Activated CD4-positive, alpha-beta T cell treated with anti-CD3 and anti-CD28 coated beads for 4 hours (primary cell): ENCODE results near the gene PLXNA4.

Source experiments
- DNase-seq, 2 donors: peaks; one replicate each; pipeline ENCODE4 v3.0.0-alpha.2; 2020

Gene PLXNA4

DNA sequence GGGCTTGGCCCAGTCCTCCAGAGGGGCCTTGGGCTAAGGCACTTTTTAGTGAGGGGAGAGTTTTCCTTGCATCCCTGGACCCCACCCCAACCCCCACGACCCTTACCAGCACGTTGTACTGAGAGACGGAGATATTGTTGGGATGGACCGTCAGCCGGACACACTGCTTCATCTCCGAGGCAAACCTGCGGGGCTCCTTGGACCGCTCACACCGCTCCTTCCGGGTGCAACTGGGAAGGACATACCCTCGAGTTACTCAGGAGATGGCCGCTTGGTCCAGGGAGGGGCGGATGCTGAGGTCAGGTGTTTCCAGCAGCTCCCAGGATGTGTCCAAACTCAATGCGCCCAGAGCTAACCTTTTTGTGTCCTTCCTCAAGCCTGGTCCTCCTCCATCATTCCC is 348.0 kb downstream of the PLXNA4 start:
- DNase-seq: no peak

DNA sequence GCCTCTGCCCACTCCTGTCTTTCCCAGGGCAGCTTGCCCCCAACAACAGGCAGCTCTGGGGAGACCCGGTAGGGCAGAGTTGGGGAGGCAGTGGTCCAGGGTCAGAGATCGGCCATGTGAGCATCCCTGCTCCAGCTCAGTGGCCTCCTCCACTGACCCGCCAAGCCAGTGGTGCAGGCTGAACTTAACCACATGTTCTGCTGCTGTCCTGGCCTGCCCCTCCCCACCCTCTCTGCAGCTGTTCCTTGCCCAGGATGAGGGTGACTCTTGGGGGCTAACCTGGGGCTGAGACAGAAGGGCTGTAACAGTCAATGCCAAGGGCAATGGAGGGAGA is 349.3 kb downstream of the PLXNA4 start:
- no peak for DNase-seq

DNA sequence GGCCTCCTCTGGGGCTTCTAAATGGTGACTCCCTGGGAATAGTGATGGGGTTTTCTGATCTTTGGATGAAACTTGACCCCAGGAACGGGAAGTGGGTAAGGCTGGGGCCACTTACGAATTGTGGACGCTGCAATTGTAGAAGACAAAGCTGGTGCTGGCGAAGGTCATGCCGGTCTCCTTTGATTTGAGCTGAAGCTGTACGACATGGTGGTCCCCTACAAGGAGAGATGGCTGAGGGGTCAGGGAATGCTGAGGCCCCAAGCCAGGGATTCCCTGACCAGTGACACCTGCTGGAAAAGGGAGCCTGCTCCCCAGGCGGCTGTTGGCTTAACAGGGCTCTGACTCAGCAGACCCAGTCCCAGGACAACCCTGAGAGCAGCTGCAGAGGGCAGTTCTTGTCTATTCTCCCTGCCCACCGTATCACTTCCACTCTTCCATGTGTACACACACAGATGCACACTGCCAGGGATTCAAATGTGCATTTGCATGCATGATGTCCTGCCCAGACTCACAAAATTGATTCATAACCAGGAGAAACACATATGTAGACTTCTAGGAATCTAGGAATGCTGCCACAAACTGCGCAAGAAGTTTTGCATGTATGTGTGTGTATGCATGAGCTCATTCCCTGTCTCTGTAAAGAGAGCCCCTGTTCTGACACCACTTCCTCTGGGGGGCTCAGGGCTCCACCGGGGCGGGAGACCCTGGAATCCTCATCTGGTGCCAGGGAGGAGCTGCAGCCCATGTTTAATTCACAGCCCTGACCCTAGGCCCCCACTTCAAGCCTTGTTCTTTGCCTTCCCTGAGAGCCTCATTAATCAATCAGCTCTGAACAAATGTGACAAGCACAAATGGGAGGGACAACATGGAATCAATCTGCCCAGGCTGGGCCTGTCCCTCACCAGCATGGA is 350.0 kb downstream of the PLXNA4 start:
- DNase-seq: no peak

DNA sequence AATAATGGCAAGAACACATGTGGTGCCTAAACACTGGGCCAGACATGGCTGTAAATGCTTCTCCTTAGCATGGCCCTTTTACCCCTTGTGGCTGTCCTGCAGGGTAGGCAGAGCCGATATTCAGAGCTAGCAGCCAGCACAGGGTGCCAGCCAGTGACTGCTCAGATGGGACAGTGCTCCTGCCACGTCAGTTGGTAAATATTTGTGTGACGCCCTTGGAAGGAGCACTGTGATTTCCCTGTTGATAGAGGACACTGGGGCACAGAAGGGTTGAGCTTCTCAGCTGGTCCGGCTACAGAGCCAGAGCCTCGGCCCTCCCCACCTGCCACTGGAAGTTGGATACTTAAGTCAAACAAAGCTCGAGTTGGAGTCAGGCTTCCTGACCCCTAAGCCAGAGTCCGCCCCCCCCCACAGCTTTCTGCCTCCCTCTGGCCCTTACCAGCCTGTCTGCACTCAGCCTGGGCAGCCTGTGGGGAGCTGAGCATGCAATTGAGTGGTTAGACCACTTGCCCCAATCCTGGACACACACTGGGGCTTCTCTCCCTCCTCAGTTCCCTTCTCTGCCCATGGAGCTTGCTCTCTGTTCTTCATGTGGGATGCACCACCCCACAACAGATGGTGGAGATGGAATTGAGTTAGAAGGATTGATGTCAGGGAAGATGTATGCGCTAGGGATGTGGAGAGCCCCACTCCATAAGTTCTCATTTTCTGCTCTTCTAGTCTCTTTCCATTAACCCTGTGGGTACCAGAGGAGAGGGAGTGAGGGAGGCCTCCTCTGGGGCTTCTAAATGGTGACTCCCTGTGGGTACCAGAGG is 350.8 kb downstream of the PLXNA4 start:
- no peak for DNase-seq

DNA sequence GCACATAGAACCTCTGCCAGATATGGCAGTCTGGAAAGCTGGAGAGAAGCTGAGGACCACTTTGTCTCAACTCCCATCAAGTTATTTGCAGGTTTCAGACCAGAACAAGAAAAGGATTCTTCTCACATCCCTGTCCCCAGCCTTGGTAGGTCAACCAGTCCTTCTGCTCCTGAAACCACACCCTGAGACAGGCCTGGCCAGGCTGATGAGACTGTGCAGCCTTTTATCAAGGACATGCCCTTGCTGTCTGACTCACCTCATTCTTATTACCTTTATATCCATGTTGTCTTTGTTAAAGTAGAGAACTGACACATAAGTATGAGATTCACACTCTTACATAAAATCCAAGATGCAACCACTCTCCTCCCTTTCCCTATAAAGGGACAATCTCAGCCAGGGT is 354.9 kb downstream of the PLXNA4 start:
- DNase-seq: no peak

DNA sequence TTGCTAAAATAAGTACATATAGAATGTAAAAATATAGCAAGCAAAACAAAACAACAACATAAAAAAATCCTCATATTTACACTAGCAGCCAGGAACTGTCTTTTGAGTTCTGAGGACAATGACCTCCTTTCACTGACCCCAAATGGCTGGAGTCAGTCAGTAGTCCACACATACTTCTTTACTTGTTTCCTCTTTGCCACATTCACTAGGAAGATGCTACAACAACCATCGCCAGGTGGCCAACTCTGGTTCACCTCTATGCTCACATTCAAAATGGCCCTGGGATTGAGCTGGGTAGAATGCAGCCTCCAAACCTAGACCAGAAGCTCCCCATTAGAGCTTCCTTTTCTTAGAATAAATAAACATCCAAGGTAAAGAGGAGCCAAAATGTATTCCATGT is 356.2 kb downstream of the PLXNA4 start:
- DNase-seq: no peak

DNA sequence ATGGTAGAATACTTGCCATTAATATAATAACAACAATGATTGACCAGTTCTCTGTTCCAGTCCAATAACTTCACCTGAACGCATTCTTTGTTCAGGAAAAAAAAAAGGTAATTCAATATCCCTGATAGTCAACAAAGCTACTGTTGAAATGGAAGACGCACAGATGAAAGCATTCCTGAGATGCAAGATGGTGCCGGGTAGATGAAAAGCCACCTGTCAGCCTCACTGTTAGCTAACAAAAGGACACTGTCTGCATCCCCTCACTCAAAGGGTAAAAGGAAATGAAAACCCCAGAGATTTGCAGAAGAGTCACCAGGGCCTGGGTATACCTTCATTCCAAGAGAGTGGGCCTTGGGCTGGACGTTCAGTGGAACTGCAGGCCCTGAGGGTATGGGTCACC is 357.4 kb downstream of the PLXNA4 start:
- DNase-seq: no peak

DNA sequence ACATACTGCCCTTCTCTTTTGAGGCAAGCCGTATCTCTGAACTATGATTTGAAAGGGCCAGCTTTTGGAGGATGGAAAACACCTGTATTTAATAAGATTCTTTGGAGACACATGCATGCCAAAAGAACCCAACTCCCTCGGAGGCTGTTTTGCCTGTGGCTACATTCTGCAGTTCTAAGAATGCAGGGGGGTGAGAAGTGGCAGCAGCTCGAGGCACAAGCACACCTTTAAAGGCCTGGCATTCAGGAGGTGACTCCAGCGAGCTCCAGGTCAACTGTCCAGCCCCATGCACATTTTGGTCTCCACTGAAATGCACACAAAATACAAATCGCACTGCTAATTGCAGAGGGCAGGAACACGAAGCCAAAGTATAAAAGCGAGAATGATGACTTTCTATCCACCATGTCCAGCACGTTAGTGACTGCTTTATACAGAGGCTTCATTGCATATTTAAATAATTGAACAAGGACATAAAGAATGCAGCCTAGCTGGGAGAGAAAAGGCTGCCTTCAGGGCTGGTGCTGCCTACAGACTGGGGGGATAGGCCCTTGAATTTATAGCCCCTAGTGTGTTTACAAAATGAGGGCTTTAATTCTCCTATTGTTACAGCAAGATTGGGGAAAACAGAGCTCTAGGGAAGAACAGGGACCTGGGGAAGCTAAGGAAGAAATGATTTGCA is 359.3 kb downstream of the PLXNA4 start:
- no peak for DNase-seq

DNA sequence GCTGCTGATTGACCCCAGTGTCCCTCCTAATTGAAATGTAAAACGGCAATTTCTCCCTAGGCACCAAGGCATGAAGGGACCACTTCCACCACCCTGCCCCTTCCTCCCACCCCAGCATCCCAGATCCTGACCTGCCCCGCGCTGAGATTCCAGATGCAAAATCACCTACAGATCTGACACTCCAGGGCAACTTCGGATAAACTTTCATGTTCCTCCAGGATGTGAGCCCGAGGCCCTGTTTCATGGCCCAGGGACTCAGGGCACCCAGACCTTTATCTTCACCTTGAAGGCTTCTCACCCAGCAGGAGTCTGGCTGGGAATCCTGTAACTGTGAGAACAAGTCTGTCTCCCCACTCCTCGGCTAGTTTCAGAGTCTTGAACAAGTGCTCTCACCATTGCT is 361.8 kb downstream of the PLXNA4 start:
- no peak for DNase-seq

DNA sequence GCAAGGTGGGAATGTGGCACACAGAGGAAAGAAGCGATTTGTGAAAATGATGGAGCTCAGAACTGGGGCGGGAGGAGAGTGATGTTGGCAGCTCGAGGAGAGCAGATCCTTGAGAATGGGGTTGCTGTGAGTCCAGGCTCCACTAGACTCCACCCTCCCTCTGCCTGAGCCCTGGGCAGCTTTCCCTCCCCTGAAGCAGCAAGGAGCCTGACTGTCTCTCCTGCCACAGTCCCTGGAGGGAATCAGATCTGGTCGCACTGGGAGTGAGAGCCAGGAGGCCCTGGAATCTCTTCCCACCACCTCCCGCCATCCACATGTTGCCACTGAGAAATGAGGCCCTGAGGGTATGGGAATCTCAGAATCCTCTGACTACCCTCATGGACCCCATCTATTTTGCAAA is 362.7 kb downstream of the PLXNA4 start:
- no peak for DNase-seq

DNA sequence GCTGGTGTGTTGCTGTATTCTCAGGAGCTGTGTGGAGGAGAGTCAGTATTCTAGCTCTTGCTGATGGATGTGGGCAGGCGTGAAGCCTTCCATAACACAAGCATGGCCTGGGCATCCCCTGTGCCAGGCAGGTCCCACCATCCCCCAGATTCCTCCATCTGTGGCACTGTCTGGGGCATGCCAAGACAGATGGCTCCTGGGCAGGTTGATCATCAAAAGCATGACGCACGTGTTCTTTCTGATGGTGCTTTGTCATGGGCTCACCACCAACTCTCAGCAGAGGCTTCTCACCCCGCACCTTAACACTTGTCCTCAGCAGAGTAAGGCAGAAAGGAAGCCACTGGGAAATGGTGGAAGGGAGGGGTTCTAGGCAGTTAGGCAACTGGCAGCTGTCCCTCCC is 364.3 kb downstream of the PLXNA4 start:
- DNase-seq: no peak

DNA sequence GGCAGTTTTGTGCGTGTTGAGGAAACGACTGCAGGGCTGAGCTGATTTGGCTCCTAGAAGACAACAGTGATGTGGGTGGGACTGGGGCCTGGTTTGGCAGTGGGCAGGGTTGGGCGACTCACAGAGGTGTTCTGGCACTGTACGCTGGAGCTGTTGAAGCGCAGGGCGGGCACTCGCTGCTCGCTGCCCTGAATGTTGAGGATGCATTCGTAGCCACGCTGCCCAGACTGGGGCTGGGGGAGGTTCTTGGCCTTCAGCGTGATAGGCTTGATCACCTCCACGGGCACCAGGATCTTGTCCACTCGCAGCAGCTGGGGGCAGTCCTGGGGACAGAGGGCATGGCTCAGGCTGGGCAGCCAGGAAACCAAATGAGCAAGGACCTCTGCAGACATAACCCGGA is 365.4 kb downstream of the PLXNA4 start:
- no peak for DNase-seq

DNA sequence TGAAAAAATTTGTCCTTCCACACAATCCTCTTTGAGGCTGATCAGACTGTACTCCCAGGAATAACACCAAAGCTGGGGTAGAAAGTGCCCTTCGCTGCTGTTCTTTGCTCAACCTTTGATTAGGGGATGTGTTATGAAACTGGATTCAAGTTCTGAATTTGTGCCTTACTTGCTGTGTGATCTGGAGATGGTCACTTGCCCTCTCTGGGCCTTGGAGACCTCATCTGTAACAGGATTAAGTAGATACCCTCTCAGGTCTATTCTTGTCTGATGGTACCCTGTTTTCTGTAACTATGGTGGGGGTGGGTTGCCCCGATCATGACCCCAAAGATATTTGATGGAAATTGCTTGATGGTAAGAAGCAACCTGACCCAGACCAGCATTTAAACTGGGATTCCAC is 368.5 kb downstream of the PLXNA4 start:
- no peak for DNase-seq

DNA sequence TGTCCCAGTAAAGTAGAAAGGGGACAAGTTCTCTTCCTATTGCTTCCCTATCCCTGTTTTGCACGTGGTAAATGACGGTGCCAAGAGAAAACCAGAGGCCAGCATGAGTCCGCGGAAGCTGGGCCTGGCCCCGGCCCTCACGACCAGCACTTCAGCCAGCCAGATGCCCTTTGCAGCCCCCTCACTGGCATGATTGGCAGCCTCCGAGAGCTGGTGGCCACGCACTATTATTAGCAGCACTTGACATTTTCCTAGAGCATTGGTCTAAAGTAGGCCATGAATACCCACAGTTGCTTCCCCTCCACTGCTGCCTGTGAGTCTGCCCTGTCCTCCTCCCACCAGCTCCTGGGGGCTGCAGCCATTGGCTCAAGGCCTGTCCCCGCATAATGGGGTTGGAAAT is 369.1 kb downstream of the PLXNA4 start:
- no peak for DNase-seq

DNA sequence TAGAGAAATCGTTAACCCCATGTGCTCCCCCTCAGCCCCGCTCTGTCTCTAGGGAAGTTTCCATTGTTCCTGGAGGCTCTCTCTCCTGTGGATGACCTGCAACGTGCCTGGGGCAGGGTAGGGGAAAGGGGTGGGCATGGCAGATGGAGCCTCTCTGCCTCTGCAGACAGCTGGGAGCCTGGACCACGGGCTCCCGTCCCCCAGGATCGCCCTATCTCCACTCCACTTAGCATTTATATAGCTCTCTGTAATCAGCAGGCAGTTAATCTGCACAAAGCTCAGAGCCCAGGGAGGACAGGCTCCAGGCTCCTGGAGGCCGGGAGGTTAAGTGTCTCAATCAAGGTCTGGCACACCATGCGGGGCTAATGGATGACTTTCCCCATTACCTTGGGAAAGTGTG is 369.7 kb downstream of the PLXNA4 start:
- DNase-seq: no peak

DNA sequence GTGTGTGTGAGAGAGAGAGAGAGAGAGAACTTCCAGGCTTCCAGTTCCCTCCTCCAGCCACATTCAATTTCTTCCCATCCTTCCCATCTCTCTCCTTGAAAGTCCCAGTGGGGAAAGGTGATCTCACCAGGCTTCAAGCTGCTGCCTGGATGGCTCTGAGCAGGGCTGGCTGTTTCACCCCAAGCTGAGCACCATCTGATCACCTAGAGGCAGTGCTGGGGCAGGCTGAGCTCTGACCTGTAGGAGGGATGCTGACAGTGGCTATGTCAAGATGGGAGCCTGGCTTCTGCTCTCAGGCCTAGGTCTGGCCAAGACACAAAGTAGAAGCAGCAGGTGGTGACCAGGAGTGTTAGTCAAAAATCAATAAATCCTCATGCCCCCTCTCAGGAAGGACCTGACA is 370.8 kb downstream of the PLXNA4 start:
- DNase-seq: no peak

DNA sequence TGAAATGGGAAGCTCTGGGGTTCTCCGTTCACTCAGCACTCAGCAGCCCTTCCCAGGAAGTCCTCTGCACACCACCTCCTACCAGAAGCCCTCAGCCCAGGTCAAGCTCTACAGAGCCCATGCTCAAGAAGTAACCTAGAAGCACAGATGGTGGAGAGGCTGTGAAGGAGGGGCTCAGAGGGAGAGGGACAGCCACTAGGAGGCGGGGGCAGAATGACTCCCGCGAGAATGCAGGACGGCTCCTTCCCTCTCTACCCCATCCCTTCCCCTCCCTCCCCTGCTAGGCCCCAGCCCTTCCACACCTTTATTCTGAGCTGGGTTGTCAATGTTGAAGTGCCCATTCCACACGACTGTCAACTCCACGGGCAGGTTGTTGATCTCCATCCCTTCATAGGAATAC is 373.2 kb downstream of the PLXNA4 start:
- DNase-seq: no peak

DNA sequence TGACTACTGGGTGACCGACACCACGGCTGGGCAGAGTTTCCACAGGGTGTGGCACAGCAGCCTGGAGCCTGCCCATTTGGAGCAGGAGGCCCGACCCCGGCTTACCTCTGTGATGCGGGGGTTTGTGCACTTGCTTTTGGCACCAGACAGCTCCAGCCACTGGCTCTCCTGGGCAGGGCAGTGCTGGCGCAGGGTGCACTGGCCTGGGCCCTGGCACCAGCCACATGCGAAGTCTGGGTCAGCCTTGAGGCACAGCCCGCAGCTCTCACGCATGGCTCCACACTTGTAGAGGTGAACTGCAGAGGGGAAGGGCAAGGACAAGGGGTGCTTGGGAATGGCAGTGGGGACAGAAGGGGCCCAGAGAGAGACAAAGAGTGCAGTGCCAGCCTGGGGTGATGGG is 373.7 kb downstream of the PLXNA4 start:
- DNase-seq: no peak

DNA sequence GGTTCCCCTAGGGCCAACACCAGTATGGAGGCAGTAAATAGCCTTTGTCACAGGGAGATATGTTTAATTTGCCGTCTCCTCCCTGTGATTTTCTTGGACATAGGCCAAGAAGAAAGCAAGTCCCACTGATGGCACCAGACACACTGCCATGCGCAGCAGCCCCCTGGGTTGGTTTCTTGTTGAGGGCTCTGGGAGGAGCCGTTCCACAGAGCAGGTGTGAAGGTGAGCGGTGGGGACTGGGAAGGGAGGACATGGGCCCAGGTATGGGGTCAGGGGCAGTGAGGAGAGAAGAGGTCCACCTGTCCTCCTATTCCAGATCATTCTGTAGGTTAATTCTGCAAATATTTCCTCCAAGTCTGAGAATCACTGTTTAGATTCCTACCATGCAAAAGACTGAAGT is 376.1 kb downstream of the PLXNA4 start:
- no peak for DNase-seq

DNA sequence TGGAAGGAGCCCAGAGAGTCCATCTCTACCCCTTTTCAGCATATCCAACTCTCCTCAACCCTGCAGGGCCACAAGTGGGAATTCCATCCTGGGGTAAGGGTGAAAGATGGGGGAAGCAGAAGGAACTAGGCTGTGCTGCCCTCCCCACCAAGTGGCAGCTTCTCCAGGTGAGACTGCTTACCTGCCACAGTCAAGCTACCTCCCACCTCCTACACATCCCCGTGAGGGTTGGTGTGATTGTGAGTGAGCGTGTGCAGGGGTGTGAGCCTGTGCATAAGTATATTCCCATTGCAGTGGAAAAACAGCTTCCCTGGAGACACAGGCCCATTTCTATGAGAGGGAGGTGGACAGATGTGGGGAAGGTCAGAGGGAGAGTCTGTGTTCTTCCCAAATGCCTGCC is 376.6 kb downstream of the PLXNA4 start:
- no peak for DNase-seq

DNA sequence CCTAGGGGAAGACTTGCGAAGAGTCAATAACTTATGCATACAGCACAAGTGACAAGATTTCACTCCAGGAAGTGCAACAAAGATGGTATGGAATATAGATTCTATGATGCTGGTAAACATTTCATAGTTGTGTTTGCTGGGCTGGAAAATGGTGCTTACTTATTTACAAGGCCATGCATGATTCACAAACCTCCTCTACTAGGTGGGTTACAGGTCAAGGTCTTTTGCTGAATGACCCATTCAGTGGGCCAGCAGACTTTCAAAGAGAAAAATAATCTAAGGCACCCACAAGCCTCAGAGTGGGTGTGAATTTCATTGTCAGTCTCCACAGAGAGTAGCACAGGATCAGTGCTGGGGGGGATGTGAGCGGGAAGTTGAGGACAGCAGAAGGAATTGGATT is 378.5 kb downstream of the PLXNA4 start:
- no peak for DNase-seq

DNA sequence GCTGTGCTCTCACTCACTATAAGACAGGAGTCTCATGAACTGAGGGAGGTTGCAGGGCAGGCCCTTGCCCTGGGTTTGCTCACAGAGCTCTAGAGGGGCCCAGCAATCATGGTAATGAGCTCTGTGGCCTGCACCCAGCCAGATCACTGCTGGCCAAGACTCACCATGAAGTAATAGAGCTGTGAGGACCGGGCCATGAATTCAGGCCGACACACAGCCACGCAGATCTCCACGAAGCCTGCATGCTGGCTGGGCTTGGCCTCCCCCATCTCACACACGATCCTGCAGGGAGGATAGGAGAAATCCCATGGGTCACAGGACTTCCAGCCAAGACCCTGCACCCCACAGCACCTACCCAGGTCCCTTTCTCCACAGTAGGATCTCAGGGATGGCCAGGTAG is 382.4 kb downstream of the PLXNA4 start:
- no peak for DNase-seq

DNA sequence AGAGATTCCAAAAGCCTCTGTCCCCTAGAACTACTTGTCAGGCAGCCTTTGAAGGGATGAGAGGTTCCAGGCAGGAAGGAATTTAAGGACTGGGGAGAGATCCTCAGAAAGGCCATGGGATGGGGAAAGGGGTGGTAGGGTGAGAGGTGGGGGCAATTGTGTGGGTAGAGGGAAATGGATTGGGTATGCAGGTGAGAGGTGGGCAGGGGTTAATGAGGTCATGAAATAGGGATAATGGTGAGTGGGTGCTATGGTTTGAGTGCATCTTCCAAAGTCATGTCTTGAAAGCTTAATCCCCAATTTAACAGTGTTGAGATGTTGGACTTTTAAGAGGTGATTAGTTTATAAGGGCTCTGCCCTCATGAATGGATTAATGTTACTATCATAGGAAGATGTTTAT is 383.5 kb downstream of the PLXNA4 start:
- no peak for DNase-seq

DNA sequence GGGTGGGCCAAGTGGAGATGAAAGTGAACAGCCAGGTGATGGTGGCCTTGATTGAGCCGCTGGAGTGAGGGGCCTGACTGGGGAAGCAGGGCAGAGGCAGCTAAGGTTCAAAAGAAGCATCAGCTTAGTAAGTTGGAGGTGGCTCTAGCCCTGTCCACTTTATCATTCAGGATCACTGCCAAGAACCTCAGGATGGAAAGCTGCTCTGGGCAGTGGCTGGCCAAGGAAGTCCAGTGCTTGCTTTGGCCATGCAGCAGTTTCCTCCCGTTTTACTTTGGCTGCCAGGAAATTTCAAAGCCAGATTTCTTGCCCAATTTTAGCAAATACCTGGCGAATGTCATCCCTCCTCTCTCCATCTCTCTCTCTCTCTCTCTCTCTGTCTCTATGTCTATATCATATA is 384.9 kb downstream of the PLXNA4 start:
- no peak for DNase-seq
